GM23338 (cell line): ENCODE measurements around the gene CHCHD3.

ENCODE experiments used
- CTCF ChIP-seq, 2 experiments: fragments of 200-600 bp in 1 of 2; sonication (generic) in 1 of 2; conservative IDR thresholded peaks; 2 replicates each; pipeline versions ENCODE4 v1.5.1 to v1.6.1; 2016 to 2017; ENCODE audit warnings: antibody characterized with exemption in 2 of 2, low read depth in 2 of 2, mild to moderate bottlenecking in 2 of 2, moderate library complexity in 1 of 2
- ETS1 ChIP-seq: IDR thresholded peaks from 2 replicates; pipeline ENCODE4 v1.6.1; 2016; ENCODE audit warnings: antibody characterized with exemption
- EZH2 ChIP-seq: fragments of 200-600 bp; sonication (generic); IDR thresholded peaks from one replicate; pipeline ENCODE4 v1.8.0; 2017; ENCODE audit warnings: antibody characterized with exemption, mild to moderate bottlenecking, low read depth; ENCODE audit not compliant: unreplicated experiment
- POLR2AphosphoS5 ChIP-seq: IDR thresholded peaks from 2 replicates; pipeline ENCODE4 v1.6.1; 2016; ENCODE audit warnings: antibody characterized with exemption, low read depth

- TF ChIP-seq CTCF (conservative IDR thresholded peaks at IDR 0.05; ENCODE audit: low read depth in 2 of 2) (no peak), POLR2AphosphoS5 (peak; percentile 24; the same call in 1 of the 2 replicates), ETS1 (no peak), EZH2 (no peak)
These were observed 303.1 kb downstream of the CHCHD3 start for GRCh38 chr7:132778761-132779160.
